ENCODE results near the gene FOXC1.

Gene FOXC1

GRCh38 chr6:1600063-1600763 is 9.5 kb upstream of the FOXC1 start:
- no peak for DNase-seq

- DNase-seq: no peak
Measured at GRCh38 chr6:1600764-1601157, 9.0 kb upstream of the FOXC1 start.

GRCh38 chr6:1601158-1602048 is 8.3 kb upstream of the FOXC1 start:
- DNase-seq: no peak

GRCh38 chr6:1602049-1602713 is 7.5 kb upstream of the FOXC1 start:
- DNase-seq: no peak

GRCh38 chr6:1603708-1604107 is 6.0 kb upstream of the FOXC1 start:
- no peak for DNase-seq

GRCh38 chr6:1604158-1605003 is 5.3 kb upstream of the FOXC1 start:
- DNase-seq: peak; percentile 50 to 51

- DNase-seq: no peak
Measured at GRCh38 chr6:1605004-1605892, 4.5 kb upstream of the FOXC1 start.

- DNase-seq: no peak
Measured at GRCh38 chr6:1605893-1606779, 3.6 kb upstream of the FOXC1 start.

GRCh38 chr6:1606780-1607515 is 2.8 kb upstream of the FOXC1 start:
- no peak for DNase-seq

- DNase-seq: no peak
Measured at GRCh38 chr6:1607516-1608221, 2.0 kb upstream of the FOXC1 start.

- DNase-seq: no peak
Measured at GRCh38 chr6:1608222-1609040, 1.3 kb upstream of the FOXC1 start.

- no peak for DNase-seq
Measured at GRCh38 chr6:1609041-1609647, 571 bp upstream of the FOXC1 start.

- DNase-seq: no peak
Measured at GRCh38 chr6:1610497-1611321, 994 bp downstream of the FOXC1 start.

- DNase-seq: no peak
Measured at GRCh38 chr6:1611322-1611571, 1.5 kb downstream of the FOXC1 start.

GRCh38 chr6:1611572-1612298 is 2.0 kb downstream of the FOXC1 start:
- peak in 1 of 2 donors; percentile 24 for DNase-seq

GRCh38 chr6:1612299-1612973 is 2.7 kb downstream of the FOXC1 start:
- DNase-seq: no peak

All from CD4-positive, alpha-beta T cell treated with Interleukin-4 for 1 hour (primary cell).